ENCODE results near the gene CPT1B. TPM values are rescaled to one million over a fixed set of nuclear protein-coding genes. Genes with fewer than 3 reads are reported as not detected.

Gene CPT1B
- polyA plus RNA-seq, 3 donors: 0.18 to 66.9 TPM; not detected in 1

GRCh38 chr22:50569896-50570535 is 8.2 kb downstream of the CPT1B start:
- Histone ChIP-seq H3K4me3 (replicated peaks in 1 of 3; ENCODE audit: low read depth in 2 of 3, low read length in 3 of 3) (no peak overlapping the region), H3K27me3 (ENCODE audit: control insufficient read depth in 2 of 2, insufficient read depth in 2 of 2, low read length in 2 of 2) (no peaks in the 10 kb centered on the region), H3K9me3 (replicated peaks in 1 of 2; ENCODE audit: control insufficient read depth in 1 of 2, insufficient read depth in 1 of 2, low read length in 2 of 2) (no peaks in the 10 kb centered on the region), H2AFZ (ENCODE audit: insufficient read depth, low read depth, low read length, poor library complexity, severe bottlenecking) (no peak overlapping the region), H3K27ac (ENCODE audit: low read depth in 1 of 2, low read length in 2 of 2) (no peak overlapping the region), H3K4me1 (ENCODE audit: control insufficient read depth in 1 of 2, insufficient read depth in 2 of 2, low read length in 2 of 2) (no peaks in the 10 kb centered on the region), H3K9ac (ENCODE audit: insufficient read depth, low read length, poor library complexity, severe bottlenecking) (no peak overlapping the region), H4K20me1 (ENCODE audit: insufficient read depth, low read length) (no peaks in the 10 kb centered on the region), H3K36me3 (replicated peaks in 1 of 2; ENCODE audit: control insufficient read depth in 1 of 2, insufficient read depth in 2 of 2, low read length in 2 of 2) (peaks cover 31 to 57% of the 10 kb centered on the region in 2 donors), H3K4me2 (replicated peaks; ENCODE audit: extremely low read depth, low read length, poor library complexity, severe bottlenecking) (no peak overlapping the region), H3K79me2 (ENCODE audit: insufficient read depth, low read length) (no peaks in the 10 kb centered on the region)
- peaks cover 0 to 5% (median 5%) of the 10 kb centered on the region in 3 donors for H3K27me3 Mint-ChIP-seq (ENCODE audit: low read depth in 3 of 3)
- H3K4me3 Mint-ChIP-seq: no peak overlapping the region
- 93% methylated on average over 13 of the region's 13 CpGs for WGBS (ENCODE audit: insufficient coverage)
- peaks cover 36 to 65% of the 10 kb centered on the region in 2 donors for H3K36me3 Mint-ChIP-seq
- no peaks in the 10 kb centered on the region for H3K9me3 Mint-ChIP-seq
- no peaks in the 10 kb centered on the region for H3K4me1 Mint-ChIP-seq
- DNase-seq: peak in 1 of 3 donors; percentile 3
- intact Hi-C loops (cut with micrococcal nuclease): no loop called here
- no peak for TF ChIP-seq CTCF (IDR thresholded peaks at IDR 0.05)
- no peak overlapping the region for H3K27ac Mint-ChIP-seq

GRCh38 chr22:50569041-50569459 is 9.2 kb downstream of the CPT1B start:
- TF ChIP-seq CTCF (IDR thresholded peaks at IDR 0.05): no peak
- H3K27me3 ChIP-seq (ENCODE audit: control insufficient read depth in 2 of 2, insufficient read depth in 2 of 2, low read length in 2 of 2): no peaks in the 10 kb centered on the region
- H3K36me3 ChIP-seq (replicated peaks in 1 of 2; ENCODE audit: control insufficient read depth in 1 of 2, insufficient read depth in 2 of 2, low read length in 2 of 2): peaks cover 31 to 57% of the 10 kb centered on the region in 2 donors
- Mint-ChIP-seq H3K4me3 (no peak overlapping the region), H3K4me1 (no peaks in the 10 kb centered on the region), H3K36me3 (peaks cover 35 to 60% of the 10 kb centered on the region in 2 donors), H3K27ac (no peak overlapping the region), H3K27me3 (ENCODE audit: low read depth in 3 of 3) (peaks cover 6 to 11% (median 11%) of the 10 kb centered on the region in 3 donors), H3K9me3 (no peaks in the 10 kb centered on the region)
- H3K4me2 ChIP-seq (replicated peaks; ENCODE audit: extremely low read depth, low read length, poor library complexity, severe bottlenecking): no peak overlapping the region
- no peak overlapping the region for H3K9ac ChIP-seq (ENCODE audit: insufficient read depth, low read length, poor library complexity, severe bottlenecking)
- no peak overlapping the region for H3K27ac ChIP-seq (ENCODE audit: low read depth in 1 of 2, low read length in 2 of 2)
- intact Hi-C loops (cut with micrococcal nuclease): no loop called here
- H3K9me3 ChIP-seq (replicated peaks in 1 of 2; ENCODE audit: control insufficient read depth in 1 of 2, insufficient read depth in 1 of 2, low read length in 2 of 2): no peaks in the 10 kb centered on the region
- no peaks in the 10 kb centered on the region for H3K79me2 ChIP-seq (ENCODE audit: insufficient read depth, low read length)
- no peaks in the 10 kb centered on the region for H4K20me1 ChIP-seq (ENCODE audit: insufficient read depth, low read length)
- H2AFZ ChIP-seq (ENCODE audit: insufficient read depth, low read depth, low read length, poor library complexity, severe bottlenecking): no peak overlapping the region
- DNase-seq: no peak
- no peaks in the 10 kb centered on the region for H3K4me1 ChIP-seq (ENCODE audit: control insufficient read depth in 1 of 2, insufficient read depth in 2 of 2, low read length in 2 of 2)
- 94% methylated on average over 7 of the region's 8 CpGs for WGBS (ENCODE audit: insufficient coverage)
- no peak overlapping the region for H3K4me3 ChIP-seq (replicated peaks in 1 of 3; ENCODE audit: low read depth in 2 of 3, low read length in 3 of 3)

All from CD14-positive monocyte (primary cell).